HuH-7 (cell line): ENCODE results near the gene LDLRAD4.

Experiments
- DNase-seq: peaks from one replicate; pipeline ENCODE4 v3.0.0; 2011; ENCODE audit warnings: low spot score

The LDLRAD4 gene

DNA sequence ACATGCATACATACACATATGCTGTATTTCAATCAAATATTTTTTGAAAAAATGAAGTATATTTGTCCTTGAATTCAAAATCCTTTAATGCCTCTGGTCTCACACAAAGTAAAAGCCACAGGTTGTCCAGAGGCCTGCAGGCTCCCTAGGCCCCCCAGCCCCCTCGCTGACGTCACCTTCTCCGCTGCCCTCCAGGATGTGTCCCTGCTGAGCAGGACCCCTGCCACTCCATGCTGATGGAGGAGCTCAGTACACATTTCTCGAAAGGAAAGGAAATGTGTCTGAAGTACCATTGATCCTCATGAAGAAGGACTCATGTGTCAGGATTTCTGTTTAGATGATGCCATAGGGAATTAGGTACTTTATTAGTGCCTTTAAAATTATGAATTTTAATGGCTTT lies 212.1 kb downstream of the LDLRAD4 start:
- DNase-seq: no peak

DNA sequence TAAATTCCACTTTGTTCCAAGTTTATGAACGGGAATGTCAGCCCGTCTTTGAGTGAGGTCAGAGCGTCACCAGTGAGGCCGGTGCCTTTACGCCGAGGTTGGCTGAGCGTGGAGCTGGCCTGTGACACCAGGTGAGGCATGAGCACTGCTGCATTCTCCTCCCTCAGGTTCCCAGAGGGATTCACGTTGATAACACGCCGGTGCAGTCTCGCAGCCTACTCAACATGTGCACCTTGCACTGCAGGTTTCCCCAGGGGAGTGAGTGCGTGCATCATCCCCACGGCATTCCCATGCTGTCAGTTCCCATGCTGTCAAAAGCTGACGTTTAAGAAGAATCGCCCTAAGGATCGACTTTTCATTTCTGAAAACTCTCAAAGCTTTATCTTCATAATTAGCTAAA lies 213.3 kb downstream of the LDLRAD4 start:
- DNase-seq: no peak

- no peak for DNase-seq
Observed at GRCh38 chr18:13433125-13433524, 214.6 kb downstream of the LDLRAD4 start.

DNA sequence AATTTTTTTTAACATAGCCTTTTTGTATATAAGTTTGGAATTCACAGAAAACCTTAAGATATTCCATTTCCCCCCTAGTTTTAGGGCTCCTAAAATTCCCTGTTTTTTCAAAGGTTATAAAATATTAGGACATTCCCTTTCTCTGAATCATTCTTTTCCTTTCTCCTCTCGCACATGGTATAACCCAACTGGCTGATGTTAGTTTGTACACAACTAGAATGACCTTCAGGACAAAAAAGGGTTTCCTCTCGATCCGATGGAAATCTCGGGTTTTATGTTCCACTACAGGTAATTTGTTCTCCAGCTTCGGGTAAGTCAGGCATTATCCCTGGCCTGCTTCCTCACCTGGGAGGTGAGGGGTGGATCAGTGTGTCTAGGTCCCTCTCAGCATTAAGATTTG lies 215.1 kb downstream of the LDLRAD4 start:
- DNase-seq: no peak

DNA sequence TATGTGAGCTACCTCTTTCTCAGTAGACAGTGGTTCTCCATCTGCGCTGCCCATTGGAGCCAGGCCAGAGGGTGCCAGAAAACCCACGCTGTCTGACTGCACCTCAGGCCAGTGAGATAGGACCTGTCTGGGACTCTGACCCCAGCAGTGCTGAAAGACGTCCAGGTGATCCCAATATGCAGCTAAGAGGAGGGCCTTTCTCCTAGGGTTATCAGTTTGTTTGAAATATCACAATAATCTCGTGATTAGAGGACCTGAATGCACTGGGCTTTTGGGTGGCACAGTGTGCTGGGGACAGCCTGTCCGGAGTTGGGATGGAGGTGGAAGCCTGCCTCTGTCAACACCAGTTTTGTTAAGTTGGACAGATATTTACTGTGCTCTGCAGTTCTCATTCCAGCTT lies 216.3 kb downstream of the LDLRAD4 start:
- DNase-seq: no peak

GRCh38 chr18:13435586-13436333 lies 217.2 kb downstream of the LDLRAD4 start:
- no peak for DNase-seq

DNA sequence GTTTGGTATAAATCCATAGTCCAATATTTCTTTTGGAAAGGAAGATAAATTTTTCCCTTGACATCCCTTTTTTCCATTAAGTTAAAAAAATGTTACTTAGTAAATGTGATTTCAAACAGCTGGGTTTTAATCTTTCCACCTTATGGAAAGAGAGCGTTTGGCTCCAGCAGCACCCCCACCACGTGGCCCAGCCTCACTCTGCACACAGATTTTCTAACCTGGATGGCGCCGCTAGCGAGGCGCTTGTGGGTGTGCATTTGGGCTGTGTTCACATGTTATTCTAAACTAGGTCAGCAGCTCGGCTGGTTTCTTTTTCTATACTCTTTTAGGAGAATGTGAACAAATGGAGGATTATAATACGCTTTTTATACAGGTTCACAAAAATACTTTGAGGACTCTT lies 218.0 kb downstream of the LDLRAD4 start:
- DNase-seq: no peak

DNA sequence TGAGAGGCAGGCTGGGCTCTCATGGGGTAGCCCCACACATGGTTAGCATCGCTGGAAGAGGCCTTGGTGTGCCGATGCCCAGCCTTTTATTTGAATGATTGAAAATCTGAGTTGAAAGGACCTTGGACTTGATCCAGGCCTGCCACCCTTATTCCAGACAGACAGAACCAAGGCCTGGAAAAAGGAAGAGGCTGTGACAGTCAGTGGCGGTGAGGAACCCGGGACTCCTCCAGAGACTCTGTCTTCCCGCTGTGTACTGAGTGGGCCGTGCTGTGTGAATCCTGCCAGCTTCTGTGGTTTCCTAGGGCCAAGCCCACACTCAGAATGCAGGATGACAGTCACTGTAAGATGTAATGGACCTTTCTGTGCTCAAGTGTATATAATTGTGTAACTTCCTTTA lies 218.5 kb downstream of the LDLRAD4 start:
- DNase-seq: no peak

DNA sequence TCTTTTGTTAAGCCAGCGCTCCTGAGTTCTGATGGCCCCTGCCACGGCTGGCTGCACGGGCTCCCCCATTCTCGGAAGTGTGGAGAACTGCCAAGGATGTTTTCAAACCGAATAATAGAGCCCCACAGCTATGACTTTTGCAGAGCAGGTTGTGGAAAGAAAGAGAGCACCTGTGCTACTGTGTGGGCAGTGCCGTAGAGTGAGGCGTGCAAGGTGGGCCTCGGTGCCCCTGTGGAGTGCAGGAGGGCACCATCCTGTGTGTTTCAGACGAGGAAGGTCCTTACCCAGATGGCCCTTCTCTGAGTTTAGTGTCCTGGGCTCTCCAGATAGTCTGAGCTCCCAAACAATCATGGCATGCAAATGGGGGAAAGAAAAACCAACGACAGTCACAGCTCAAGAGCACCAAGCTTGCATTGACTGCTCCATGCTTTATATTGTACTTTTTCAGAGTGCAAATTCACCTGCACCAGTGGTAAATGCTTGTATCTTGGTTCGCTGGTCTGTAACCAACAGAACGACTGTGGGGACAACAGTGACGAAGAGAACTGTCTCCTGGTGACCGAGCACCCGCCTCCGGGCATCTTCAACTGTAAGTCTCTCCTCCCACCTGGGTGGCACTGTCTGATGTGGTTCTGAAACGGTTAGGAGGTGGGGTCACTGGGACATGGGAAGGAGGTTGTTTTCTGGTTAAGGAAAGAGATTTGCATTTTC lies 219.4 kb downstream of the LDLRAD4 start:
- DNase-seq: no peak

DNA sequence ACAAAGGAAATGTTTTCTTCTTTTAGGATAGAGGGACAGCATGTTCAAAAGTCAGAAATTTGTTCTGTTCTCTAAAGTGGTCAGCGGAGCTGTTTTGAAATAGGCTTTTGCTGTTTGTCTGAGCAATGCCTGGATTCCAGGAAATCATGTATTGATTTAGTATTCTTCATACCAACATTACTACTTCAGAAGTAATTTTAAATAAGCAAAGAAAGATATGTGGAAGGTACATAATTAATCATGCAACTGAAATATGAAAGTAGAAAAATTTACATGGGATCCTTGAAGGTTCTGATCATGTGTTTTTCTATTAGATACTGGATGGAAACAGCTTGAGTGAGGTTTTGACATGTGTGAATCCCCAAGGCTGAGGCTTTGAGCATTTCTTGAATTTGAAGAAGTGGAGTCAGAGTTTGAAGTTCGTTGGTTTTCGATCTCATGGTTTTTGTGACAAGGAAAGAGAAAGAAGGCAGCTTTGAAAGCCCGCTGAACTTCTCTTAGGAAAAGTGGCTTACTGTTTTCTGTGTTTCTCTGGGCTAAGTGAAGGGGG lies 220.0 kb downstream of the LDLRAD4 start:
- DNase-seq: no peak

GRCh38 chr18:13439461-13439860 lies 220.9 kb downstream of the LDLRAD4 start:
- no peak for DNase-seq

DNA sequence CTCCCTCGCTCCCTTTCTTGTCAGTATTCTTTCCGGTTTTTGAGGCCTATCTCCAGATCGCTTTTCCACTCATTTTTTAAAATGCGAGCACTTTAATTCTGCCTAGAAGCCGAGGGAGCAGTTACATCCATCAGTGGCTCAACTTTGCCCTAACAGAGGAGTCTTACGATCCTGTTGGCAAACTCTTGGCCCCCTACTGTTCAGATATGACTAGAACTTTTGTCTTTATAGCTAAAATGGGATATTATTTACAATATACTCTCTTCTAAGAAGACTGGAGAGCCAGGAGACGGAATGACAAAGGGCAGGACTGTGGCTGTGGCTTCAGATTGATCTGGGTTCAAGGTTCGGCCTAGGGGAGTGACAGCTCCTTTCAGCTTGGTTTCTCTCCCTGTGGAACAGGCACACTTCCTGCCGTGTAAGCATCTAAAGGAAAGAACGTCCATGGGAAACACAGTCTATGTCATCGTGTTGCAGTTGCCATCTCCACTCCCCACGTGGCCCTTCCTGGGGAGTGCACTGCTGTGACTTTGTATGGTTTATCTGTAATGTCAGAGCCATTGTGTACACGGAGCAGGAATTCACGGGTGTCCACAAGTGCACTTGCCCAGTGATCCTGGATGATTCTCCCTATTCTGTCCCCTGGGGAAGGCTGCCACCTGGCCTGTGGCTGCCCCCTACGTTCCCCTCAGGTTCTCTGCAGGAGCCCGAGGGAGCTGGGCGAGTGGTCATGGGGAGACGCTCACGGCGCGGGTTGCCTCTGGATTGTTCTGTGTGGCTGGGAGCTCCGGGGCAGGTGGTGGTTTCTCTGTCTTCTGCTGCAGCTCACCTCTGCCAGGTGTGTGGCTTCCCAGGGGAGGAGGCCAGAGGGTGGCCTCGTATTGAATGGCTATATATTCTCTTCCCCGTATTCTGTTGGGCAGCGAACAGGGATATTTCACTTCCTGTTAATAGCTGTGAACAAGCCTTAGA lies 222.0 kb downstream of the LDLRAD4 start:
- DNase-seq: no peak

GRCh38 chr18:13441736-13442135 lies 223.2 kb downstream of the LDLRAD4 start:
- DNase-seq: no peak

DNA sequence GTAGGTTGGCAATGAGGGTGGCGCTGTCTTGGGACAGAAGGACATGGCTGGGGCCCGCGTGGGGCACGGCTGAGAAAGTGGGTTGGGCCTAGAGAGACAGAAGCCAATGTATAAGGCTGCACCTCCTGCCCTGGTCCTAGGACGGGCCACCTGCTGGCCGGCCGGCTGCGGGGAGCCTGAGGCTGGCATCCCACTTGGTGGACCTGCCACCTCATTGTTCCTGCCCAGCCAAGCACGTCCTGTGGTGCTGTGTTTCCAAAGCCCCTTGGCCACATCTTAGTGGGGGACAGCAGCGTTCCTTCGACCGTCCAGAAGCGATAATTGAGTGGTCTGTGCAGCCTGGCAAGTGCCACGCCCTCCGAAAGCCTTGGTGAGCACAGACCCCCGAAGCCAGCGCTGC lies 223.9 kb downstream of the LDLRAD4 start:
- DNase-seq: no peak

DNA sequence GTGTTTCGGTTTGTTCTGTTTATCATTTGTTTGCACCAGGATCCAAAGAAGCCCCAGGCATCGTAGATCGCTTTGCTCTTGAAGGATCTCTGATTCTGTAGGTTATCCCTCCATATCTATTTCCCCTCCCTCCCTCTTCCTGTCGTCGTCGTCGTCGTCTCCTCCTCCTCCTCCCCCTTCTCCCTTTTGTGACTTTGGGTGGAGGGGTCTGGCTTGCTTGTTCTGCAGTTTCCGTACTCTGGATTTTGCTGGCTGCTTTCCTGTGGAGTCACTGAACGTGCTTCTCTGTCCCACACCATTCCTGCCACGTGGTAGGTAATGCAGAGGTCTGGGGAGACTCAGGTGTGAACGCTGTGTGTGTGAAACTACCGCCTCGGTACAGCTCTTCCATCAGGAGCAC lies 225.0 kb downstream of the LDLRAD4 start:
- DNase-seq: no peak

GRCh38 chr18:13444430-13445240 lies 226.1 kb downstream of the LDLRAD4 start:
- DNase-seq: no peak

DNA sequence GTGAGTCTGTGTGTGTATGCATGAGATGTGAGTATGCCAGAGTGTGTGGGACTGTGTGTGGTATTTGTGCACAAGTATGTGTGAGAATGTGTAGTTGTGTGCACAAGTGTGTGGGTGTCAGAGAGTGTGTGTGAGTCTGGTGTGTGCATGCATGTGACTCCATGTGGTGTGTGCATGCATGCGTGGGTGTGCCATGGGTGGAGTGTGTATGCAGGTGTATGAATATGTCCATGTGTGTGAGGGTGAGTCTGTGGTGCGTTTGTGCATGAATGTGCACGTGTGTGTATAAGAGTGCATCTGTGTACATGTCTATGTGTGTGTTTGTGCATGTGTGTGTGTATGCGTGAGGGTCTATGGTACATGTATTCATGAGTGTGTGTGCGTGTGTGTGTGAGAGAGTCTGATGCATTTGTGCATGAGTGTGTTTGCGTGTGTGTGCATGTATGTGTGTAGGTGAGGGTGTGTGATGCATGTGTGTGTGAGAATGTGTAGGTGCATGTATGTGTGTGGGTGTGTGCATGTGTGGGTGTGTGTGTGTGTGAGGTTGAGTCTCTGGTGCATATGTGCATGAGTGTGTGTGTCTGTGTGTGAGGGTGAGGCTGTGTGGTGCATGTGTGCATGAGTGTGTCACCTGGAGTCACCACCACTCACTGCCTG lies 226.8 kb downstream of the LDLRAD4 start:
- no peak for DNase-seq

DNA sequence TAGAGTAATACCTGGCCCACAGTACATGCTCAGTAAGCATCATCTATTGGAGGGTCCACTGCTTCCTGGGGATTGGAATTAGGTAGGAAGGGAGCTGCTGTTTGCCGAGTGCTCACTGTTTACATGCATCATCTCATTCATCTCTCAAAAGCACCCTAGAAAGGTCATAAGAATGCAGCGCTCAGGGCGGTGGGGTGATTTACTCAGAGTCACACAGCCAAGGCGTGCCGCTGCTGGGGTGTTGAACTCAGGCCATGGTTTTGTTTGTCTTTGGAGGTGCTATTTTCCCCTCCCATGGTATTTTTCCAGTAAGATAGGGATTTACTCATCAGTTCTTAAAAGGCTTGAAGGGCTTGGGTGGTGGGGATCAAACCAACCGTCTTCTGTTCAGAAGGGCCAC lies 227.5 kb downstream of the LDLRAD4 start:
- no peak for DNase-seq

DNA sequence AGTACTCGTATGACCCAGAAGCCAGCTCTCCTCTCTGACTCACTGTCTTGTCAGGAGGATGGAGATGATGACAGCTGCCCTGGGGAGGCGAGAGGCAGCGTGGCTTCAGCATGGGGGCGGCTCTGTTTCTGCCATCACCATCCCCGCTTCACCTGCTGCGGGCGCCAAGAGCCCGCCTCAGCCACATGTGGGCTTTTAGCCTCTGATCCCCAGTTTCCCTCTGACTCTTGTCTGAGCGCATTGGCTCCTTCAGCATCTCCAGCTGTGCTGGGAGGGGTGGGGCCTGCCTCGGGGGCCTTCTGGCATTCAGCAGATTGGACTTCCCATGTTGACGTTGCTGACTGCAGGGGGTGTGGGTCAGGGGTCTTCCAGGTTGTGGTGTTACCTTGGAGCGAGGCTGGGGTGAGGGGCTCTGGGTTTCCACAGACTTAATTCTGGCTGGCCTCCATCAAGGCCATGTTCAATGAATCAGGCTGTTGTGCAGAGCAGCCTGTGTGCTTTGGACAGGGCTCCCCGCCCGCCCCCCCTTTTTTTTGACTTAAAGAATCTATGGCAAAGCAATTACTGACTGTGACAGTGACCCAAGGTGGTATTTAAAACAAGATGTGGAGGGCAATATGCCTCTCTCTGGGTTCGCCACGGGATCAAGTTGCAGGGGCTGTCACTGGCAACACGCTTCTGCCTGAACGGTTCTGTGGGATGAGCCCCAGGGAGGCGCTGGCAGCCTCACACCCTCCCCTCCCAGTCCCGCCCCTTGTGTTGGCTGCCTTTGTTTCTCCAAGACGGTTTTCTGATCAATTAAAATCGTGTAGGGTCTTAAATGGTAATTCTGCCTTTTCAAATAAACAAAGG lies 228.3 kb downstream of the LDLRAD4 start:
- DNase-seq: no peak
